HG03103 (cell line): ENCODE measurements around the gene SF3B3.
A peak's percentile ranks its signal among the peaks of the same experiment; 100 is the strongest.
"Not testable (repeated sequence)": the region's sequence is repeated elsewhere in the genome, so short reads cannot be mapped to it uniquely, and the experiment has no call there.

ENCODE experiments used
- ATAC-seq: cut with Tn5 transposase; IDR thresholded peaks from one replicate; pipeline ENCODE4 v1.9.1; 2021; ENCODE audit warnings: low read depth; ENCODE audit not compliant: unreplicated experiment

SF3B3 gene

DNA sequence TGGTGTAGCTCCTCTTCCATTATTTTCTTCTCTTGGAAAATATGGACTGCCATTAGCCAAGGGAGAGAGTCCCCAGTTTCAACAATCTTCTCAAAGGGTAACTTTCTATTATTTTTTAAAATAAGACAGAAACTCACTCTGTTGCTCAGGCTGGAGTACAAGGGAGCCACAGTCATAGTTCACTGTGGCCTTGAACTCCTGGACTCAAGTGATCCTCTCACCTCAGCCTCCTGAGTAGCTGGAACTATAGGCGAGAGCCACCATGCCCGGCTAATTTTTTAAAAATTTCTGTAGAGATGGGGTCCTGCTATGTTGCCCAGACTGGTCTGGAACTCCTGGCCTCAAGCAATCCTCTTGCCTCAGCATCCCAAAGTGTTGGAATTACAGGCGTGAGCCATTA is 13.4 kb upstream of the SF3B3 start:
- no peak for ATAC-seq

DNA sequence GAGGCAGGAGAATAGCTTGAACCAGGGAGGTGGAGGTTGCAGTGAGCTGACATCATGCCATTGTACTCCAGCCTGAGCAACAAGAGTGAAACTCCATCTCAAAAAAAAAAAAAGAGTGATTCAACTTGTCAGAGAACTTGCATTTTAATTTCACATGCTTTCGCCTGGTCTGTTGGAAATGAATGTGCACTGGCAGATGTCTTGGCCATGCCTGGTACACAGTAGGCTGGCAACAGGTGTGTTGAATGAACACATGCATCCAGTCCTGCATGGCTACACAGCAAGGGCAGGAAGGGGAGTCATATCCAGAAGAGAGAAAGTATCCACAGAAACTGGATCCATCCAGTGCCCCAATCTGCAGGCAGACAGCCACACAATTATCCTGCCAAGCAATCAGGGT is 11.8 kb upstream of the SF3B3 start:
- ATAC-seq: no peak

DNA sequence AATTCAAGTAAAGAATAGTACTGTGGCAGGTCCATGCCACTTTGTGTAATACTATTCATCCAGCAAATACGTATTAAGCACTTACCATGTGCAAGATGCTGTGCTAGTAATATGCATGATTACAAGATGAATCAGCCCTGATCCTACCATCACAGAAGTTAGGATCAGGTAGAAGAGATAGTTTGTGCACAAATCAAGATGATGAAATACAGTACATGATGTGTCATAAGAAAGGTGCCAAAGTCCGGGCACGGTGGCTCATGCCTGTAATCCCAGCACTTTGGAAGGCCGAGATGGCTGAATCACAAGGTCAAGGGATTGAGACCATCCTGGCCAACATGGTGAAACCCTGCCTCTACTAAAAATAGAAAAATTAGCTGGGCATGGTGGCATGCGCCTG is 11.2 kb upstream of the SF3B3 start:
- no peak for ATAC-seq

DNA sequence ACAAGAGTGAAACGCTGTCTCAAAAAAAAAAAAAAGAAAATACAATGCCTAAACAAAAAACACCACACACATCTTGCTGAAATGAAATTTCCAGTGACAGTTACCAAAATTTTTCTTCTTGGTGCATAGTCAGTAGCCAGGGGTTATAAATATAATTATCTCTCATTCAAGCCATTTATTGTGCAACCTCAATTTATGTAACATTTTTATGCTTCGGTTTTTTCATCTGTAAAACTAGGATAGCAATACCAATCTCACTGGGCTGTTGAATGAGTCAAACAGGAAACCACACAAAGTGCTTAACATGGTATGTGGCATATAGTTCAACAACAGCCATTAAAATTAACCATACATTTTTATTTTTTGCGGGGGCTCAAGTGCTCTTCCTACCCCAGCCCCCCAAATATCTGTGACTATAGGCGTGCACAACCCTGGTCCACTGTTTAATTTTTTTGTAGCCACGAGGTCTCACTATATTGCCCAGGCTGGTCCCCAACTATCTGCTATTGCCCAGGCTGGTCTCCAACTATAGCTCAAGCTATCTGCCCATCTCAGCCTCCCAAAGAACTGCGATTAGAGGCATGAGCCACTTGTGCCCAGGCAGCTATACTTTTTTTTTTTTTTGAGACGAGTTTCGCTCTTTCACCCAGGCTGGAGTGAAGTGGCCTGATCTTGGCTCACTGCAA is 2.9 kb upstream of the SF3B3 start:
- no peak for ATAC-seq

DNA sequence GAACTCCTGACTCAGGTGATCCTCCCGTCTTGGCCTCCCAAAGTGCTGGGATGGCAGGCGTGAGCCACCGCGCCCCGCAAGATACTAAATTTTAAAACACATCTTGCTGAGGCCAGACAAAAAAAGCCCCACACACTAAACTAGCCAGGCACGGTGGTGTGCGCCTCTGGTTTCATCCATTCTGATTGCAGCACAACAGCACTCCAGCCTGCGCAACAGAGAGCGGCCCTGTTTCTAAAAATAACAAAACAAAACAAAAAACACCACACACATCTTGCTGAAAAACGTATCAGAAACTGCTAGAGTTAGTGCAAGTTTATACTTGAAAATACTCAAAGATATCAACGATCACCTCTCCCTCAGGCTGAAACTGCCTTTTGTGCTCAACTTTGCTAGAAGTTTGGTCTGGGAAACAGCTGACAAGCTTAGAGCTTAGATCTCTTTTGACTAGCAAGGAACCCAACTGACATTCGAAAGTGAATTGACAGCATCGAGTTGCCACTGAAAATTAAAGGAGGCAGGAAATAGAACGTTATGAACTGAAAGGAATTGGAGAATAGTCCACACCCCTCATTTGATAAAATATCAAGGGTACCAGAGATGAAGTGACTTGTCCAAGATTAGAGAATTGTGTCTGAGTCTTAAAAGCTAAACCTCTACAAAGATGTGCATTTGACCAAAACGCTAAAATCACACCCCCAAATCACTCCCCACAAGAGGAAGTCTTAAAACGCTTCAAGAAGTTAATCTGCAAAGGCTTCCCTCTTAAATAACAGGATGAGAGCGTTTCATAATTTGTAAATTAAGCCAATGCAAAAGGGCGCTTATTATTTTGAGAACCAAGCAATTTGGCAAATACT is 1.2 kb upstream of the SF3B3 start:
- no peak for ATAC-seq

DNA sequence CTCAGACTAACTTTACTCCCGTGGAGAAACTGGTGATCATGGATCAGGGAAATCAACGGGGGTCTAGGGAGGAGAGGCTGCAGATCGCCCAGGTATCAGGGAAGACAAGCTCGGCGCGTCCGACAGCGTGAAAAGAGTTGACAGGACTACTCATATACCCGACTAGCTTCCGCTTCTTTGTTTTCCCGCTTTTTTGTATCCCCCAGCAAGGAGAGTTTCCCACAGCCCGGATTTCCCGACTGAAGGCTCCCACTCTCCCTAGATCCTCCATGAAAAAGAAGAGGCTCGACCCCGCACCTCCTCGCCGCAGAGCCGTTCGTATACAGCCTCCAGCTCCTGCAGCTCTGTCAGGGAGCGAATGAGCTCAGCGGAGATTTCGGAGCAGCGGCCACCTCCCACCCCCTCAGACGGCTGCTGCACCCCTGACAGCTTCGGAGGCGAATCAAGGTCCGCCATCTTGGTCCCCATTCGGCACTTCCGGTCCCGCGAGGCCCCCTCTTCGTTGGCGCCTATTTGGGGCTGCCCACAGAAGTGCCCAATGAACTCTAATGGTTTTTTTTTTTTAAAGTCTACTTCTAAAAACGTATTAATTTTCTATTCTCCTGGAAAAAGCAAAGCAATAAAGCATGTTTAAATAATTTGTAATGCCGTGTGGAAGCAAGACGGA is 407 bp upstream of the SF3B3 start, which contains the start of gene COG4:
Gene COG4 (minus strand): TSS at position 479 of the 667 bp plus-strand sequence. CDS start 11 bp downstream, at position 468.
- ATAC-seq: peak; percentile 61

DNA sequence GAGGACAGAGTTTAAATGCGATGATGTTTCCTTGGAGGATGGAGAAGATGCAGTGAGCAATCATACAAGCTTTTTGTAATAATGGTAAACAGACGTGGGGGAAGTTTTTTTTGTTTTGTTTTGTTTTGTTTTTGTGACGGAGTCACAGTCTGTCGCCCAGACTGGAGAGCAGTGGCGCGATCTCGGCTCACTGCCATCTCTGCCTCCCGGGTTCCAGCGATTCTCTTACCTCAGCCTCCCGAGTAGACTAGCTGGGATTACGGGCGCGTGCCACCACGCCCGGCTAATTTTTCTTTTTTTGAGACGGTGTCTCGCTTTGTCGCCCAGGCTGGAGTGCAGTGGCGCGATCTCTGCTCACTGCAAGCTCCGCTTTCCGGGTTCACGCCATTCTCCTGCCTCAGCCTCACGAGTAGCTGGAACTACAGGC is 796 bp downstream of the SF3B3 start:
- ATAC-seq: not testable (repeated sequence)

DNA sequence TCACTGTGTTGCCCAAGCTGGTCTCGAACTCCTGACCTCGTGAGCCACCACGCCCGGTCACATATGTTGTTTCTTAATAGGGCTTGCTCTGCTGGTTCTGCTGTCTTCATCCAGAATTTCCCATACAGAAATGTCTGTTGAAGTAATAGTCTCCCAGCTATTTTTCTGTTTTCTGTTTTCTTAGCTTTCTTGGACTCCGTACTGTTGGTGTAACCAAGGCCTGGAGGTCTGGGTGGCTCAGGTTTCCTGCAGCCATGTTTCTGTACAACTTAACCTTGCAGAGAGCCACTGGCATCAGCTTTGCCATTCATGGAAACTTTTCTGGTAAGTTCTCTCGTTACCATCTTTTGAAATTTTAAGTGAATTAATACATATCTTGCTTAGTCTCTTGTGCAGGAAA is 2.8 kb downstream of the SF3B3 start:
- no peak for ATAC-seq

DNA sequence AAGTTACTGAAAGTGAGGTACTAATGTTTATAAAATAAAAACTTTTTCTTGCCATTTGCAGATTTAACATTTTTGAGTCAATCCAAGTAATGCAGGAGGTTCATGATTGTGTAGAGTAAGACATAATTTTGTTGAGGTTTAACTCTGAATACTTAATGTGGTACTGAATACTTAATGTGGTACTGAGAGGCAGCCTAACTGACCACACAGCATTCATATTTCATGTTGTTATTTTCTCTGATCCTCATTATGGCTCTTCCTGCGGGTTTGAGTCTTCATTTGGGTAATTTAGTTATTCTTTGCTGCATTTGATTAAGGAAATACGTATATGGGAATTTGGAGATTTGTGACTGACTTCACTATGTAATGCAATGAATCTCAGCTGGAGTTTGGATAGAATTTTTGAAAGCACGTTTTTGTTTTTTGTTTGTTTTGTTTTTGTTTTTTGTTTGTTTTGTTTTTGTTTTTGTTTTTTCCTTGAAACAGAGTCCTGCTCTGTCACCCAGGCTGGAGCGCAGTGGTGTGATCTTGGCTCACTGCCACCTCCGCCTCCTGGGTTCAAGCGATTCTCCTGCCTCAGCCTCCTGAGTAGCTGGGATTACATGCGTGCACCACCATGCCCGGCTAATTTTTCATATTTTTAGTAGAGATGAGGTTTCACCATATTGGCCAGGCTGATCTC is 3.8 kb downstream of the SF3B3 start:
- no peak for ATAC-seq

DNA sequence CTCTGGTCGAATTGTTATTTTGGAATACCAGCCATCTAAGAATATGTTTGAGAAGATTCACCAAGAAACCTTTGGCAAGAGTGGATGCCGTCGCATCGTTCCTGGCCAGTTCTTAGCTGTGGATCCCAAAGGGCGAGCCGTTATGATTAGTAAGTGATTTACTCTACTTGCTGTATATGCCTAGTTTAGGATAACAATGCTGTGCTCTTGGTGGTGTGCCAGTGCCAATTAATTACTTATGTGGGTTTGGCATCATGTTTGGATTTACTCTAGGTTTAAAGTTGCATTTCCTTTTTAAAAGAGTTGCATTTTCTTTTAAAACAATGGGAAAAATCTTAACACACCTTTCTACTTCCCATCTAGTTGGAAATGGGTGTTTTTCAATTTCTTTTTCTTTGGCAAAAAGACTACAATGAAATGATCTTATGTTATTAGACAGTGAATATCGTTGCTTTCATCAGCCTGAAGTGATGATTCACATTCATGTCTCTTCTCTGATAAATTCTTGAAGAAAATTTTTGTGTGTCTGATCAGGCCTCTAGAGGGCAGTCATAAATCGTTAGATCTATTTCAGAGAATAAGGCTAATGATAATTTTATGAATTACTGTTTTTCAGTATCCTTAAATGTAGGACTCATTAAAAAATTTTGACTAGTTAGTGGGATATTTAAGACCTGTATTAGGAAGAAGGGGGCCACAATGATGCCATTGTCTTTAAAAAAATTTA is 5.6 kb downstream of the SF3B3 start:
- no peak for ATAC-seq

DNA sequence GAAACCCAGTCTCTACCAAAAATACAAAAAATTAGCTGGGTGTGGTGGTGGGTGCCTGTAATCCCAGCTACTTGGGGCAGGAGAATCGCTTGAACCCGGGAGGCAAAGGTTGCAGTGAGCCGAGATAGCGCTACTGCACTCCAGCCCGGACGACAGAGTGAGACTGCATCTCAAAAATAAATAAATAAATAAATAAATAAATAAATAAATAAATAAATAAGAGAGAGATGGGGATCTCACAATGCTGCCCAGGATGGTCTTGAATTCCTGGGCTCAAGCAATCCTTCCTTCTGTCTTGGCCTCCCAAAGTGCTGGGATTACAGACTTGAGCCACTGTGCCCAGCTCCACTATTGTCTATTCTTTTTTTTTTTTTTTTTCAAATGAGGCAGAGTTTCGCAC is 6.3 kb downstream of the SF3B3 start:
- ATAC-seq: not testable (repeated sequence)

DNA sequence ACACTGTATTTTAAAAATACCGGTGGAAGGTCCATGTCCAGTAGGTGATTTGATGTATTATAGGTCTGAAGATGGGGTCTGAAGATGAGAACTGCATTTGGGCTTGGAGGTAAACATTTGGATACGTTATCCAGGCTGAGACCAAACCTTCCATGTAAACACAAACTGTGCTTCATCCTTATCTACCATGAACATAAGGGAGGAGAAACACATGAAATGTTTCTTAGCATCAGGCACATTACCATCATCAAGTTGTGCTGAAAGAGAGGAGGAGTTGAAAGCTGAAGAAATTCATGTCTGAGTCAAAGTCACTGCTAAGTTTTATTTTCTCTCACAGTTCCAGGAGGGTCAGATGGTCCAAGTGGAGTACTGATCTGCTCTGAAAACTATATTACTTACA is 11.4 kb downstream of the SF3B3 start:
- no peak for ATAC-seq

DNA sequence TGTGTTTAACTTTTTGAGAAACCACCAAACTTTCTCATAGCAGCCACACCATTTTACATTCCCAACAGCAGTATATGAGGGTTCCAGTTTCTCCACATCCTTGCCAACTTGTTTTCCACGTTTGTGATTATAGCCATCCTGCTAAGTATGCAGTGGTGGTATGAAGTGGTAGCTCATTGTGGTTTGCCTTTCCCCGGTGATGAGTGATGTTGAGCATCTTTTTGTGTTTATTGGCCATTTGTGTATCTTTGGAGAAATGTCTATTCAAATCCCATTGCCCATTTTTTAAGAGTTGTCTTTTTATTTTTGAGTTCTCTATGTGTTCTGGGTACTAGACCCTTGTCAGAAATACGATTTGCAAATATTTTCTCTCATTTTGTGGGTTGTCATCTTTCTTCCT is 17.4 kb downstream of the SF3B3 start:
- no peak for ATAC-seq

DNA sequence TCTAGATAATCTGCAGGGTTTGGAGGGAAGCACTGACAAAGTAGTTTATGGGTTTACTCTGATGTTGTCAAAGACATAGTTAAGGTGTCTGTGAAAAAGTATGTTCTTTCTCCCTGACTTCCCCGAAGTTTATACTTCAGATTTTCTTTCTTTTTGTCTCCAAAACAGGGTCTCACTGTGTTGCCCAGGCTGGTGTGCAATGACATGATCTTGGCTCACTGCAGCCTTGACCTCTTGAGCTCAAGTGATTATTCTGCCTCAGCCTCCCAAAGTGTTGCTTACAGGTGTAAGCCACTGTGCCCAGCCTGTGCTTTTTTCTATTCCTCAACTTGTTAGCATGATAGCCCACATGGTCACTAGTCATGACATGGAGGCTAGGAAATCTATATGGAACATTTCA is 20.9 kb downstream of the SF3B3 start:
- ATAC-seq: no peak

DNA sequence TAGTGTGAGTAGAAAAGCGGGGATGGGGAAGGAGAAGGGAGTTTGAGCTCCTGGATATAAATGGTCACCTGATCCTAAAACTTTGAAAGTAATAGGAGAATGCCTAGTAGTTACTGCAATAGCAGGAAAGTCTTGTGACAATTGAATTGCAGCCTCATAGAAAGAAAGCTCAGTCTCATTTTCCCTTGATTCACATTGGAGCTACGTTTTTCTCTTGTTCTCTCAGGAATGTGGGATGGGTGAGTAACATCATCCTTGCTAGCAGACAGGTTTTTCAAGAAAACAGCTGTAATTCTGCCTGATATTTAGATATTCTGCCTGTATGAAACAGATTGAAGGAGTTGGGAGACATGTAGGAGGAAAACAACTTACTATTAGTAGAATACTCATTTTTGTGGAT is 25.3 kb downstream of the SF3B3 start:
- no peak for ATAC-seq

DNA sequence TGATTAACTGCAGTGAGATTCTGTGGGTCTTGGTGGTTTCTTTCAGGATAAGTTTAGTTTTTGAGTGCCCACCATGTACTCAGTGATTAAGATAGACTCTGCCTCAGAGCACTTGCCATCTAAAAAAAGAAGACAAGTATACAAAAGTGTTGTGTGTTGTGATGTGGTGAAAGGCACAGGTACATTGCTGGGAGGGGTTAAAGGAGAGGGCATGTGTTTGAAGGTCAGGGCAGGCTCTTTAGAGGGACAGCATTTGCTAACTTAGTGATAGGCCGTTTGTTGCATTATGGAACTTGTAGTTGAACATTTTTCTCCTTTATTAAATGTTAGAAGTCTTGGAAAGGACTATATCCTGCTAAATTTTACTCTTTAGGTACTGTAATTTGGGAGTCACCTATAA is 26.5 kb downstream of the SF3B3 start:
- ATAC-seq: no peak

DNA sequence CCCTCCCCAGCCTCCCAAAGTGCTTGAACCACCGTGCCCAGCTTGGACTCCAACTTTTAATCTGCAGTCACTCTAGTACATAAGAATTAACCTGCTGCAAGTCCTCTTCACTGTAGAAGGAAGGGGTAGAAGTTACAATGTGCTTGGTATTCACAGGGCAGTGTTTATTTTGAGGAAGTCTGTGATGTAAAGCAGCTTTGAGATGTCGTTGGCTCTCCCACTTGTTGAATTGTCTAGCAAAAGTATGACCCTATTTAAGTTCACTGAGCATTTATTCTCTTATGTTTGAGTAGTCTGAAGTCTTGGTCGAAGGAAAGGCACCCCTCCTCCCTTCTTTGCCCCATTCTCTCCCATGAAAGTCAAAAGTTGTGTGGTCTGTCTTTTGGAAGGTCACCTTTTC is 28.2 kb downstream of the SF3B3 start:
- ATAC-seq: no peak

DNA sequence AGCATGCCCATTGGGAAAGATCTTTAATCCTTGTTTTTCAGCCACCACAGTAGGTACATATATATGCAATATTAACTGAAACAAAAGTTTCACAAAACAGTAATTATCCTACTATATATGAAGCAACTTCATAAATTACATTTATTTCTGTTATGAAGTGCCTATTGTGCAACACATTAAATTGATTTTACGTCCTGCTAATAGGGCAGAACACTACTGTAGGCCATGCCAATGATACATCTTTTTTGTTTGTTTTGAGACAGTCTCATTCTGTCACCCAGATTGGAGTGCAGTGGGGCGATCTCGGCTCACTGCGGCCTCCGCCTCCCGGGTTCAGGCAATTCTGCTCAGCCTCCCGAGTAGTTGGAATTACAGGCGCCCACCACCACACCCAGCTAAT is 29.1 kb downstream of the SF3B3 start:
- no peak for ATAC-seq

DNA sequence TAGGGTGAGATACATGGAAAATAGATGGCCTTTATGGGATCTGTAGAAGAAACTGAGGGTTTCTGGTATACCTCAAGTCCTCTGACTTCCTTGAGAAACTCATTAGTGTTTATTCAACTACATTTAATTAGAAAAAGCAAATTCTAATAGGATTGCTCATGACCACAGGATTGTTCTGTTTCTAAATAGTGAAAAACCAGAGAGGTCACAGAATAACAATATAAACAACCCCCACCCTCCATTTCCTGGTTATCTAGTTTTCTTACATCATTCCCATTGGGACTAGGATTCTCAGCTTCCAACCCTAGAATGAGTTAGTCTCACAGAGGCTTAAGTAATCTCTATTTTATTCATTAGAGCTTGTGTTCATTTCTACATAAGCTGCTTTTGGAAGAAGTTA is 30.0 kb downstream of the SF3B3 start:
- ATAC-seq: no peak

DNA sequence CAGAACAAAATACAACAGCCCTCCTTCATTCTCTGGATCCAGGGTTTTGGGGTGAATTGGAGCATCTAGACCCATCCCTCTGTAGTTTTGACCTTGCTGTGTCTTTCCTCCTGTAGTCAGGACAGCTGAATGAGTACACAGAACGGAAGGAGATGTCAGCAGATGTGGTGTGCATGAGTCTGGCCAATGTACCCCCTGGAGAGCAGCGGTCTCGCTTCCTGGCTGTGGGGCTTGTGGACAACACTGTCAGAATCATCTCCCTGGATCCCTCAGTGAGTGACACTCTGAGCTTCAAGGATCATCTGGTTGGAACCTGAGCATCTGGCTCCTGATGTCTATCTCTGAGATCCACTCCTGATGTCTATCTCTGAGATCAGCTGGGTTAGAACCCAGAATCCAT is 32.4 kb downstream of the SF3B3 start:
- ATAC-seq: no peak
